Globus pallidus (tissue), 1 donor: Measurements from ENCODE around the gene MYO3B.

Experiments
- DNase-seq: peaks from one replicate; pipeline ENCODE4 v3.0.0-alpha.2; 2015; ENCODE audit warnings: low spot score

MYO3B gene

GRCh38 chr2:170163411-170164065 lies 14.4 kb upstream of the MYO3B start:
- DNase-seq: no peak

GRCh38 chr2:170165129-170165528 lies 12.8 kb upstream of the MYO3B start:
- DNase-seq: no peak

GRCh38 chr2:170166735-170167134 lies 11.2 kb upstream of the MYO3B start:
- no peak for DNase-seq

- no peak for DNase-seq
These were observed 7.5 kb upstream of the MYO3B start for GRCh38 chr2:170170281-170171040.

- DNase-seq: no peak
These were observed 1.7 kb upstream of the MYO3B start for GRCh38 chr2:170176212-170176611.

GRCh38 chr2:170180031-170180566 lies 2.2 kb downstream of the MYO3B start:
- no peak for DNase-seq

GRCh38 chr2:170181602-170182001 lies 3.7 kb downstream of the MYO3B start:
- no peak for DNase-seq

- DNase-seq: no peak
These were observed 7.4 kb downstream of the MYO3B start for GRCh38 chr2:170185319-170185718.

GRCh38 chr2:170189757-170190156 lies 11.8 kb downstream of the MYO3B start:
- DNase-seq: no peak

GRCh38 chr2:170190172-170190571 lies 12.2 kb downstream of the MYO3B start:
- no peak for DNase-seq

- no peak for DNase-seq
These were observed 13.4 kb downstream of the MYO3B start for GRCh38 chr2:170191166-170191866.

- DNase-seq: no peak
These were observed 19.0 kb downstream of the MYO3B start for GRCh38 chr2:170196963-170197362.

GRCh38 chr2:170201275-170201674 lies 23.3 kb downstream of the MYO3B start:
- no peak for DNase-seq

GRCh38 chr2:170201734-170202393 lies 23.9 kb downstream of the MYO3B start:
- no peak for DNase-seq

- DNase-seq: no peak
These were observed 24.5 kb downstream of the MYO3B start for GRCh38 chr2:170202437-170202836.

GRCh38 chr2:170204298-170204951 lies 26.5 kb downstream of the MYO3B start:
- no peak for DNase-seq

- no peak for DNase-seq
These were observed 28.3 kb downstream of the MYO3B start for GRCh38 chr2:170206246-170206645.

- no peak for DNase-seq
These were observed 29.0 kb downstream of the MYO3B start for GRCh38 chr2:170206805-170207407.

- no peak for DNase-seq
These were observed 30.0 kb downstream of the MYO3B start for GRCh38 chr2:170207901-170208300.

GRCh38 chr2:170208967-170209366 lies 31.0 kb downstream of the MYO3B start:
- no peak for DNase-seq

- DNase-seq: no peak
These were observed 34.8 kb downstream of the MYO3B start for GRCh38 chr2:170212625-170213280.
